ENCODE measurements around the gene BRME1. TPM values are rescaled to one million over a fixed set of nuclear protein-coding genes. Genes with fewer than 3 reads are reported as not detected.
A peak's percentile ranks its signal among the peaks of the same experiment; 100 is the strongest.

BRME1 gene
- total RNA-seq, 4 donors from 2014 or later: 0.19 to 1.0 (median 0.56) TPM

GRCh38 chr19:13861714-13862531, 44.0 kb downstream of the BRME1 start:
- in situ Hi-C loops (cut with MboI; ENCODE audit: low sequenced_read_pairs in 4 of 4) (loop anchor here (5.0 to 25.0 kb wide), 6 partner anchors 75 to 575 kb away; partner anchors contain the start of gene C19orf53 (in 1 of the 4)), intact Hi-C loops (cut with DNase I; ENCODE audit: low total_unique reads) (loop anchor here (1.0 to 2.0 kb wide), 2 partner anchors 77 to 131 kb away; no protein-coding TSS in a partner anchor)
- no peaks in the 10 kb centered on the region for H3K36me3 ChIP-seq
- H3K27me3 ChIP-seq: peaks cover 5 to 9% (median 9%) of the 10 kb centered on the region in 3 donors
- peak overlapping the region; percentile 47 to 69 (median 62) for H3K4me3 ChIP-seq
- DNase-seq: peak; percentile 87 to 91
- TF ChIP-seq CTCF (IDR thresholded peaks at IDR 0.05 in 4 of 5, conservative IDR thresholded peaks at IDR 0.05 in 1 of 5) (peak; percentile 97 to 99 (median 98)), POLR2A (IDR thresholded peaks at IDR 0.05) (peak; percentile 15 to 44)
- H3K4me1 ChIP-seq: peaks cover 7 to 18% of the 10 kb centered on the region in 2 donors
- peak; percentile 95 to 97 for ATAC-seq
- H3K9me3 ChIP-seq: no peaks in the 10 kb centered on the region
- H3K27ac ChIP-seq: peak overlapping the region; percentile 80 to 87 (median 86)

- Histone ChIP-seq H3K27ac (peak overlapping the region; percentile 80 to 87 (median 86)), H3K36me3 (no peaks in the 10 kb centered on the region), H3K27me3 (peaks cover 5 to 7% (median 6%) of the 10 kb centered on the region in 3 donors), H3K9me3 (no peaks in the 10 kb centered on the region), H3K4me1 (peaks cover 5 to 17% of the 10 kb centered on the region in 2 donors), H3K4me3 (peak overlapping the region; percentile 47 to 69 (median 62))
- ATAC-seq (peak; percentile 2 to 11), DNase-seq (no peak)
- TF ChIP-seq CTCF (IDR thresholded peaks at IDR 0.05 in 4 of 5, conservative IDR thresholded peaks at IDR 0.05 in 1 of 5) (no peak), POLR2A (IDR thresholded peaks at IDR 0.05) (no peak)
- in situ Hi-C loops (cut with MboI; ENCODE audit: low sequenced_read_pairs in 4 of 4): loop anchor here (5.0 to 25.0 kb wide), 6 partner anchors 74 to 574 kb away; partner anchors contain the start of gene C19orf53 (in 1 of the 4)
- intact Hi-C loops (cut with DNase I; ENCODE audit: low total_unique reads): no loop called here
Observed at GRCh38 chr19:13861392-13861713, 44.6 kb downstream of the BRME1 start.

GRCh38 chr19:13860679-13861391, 45.1 kb downstream of the BRME1 start:
- TF ChIP-seq POLR2A (IDR thresholded peaks at IDR 0.05): no peak
- TF ChIP-seq CTCF (IDR thresholded peaks at IDR 0.05 in 4 of 5, conservative IDR thresholded peaks at IDR 0.05 in 1 of 5): no peak
- peak overlapping the region; percentile 47 to 69 (median 62) for H3K4me3 ChIP-seq
- intact Hi-C loops (cut with DNase I; ENCODE audit: low total_unique reads): no loop called here
- H3K36me3 ChIP-seq: no peaks in the 10 kb centered on the region
- in situ Hi-C loops (cut with MboI; ENCODE audit: low sequenced_read_pairs in 4 of 4): loop anchor here (5.0 to 25.0 kb wide), 6 partner anchors 74 to 574 kb away; partner anchors contain the start of gene C19orf53 (in 1 of the 4)
- H3K27ac ChIP-seq: peak overlapping the region; percentile 80 to 87 (median 86)
- no peaks in the 10 kb centered on the region for H3K9me3 ChIP-seq
- no peak for ATAC-seq
- peaks cover under 1 to 12% of the 10 kb centered on the region in 2 donors for H3K4me1 ChIP-seq
- DNase-seq: no peak
- H3K27me3 ChIP-seq: peaks cover under 1 to 1% (median under 1%) of the 10 kb centered on the region in 3 donors

- H3K4me1 ChIP-seq: peaks cover 0 to 12% of the 10 kb centered on the region in 2 donors
- no peak for ATAC-seq
- TF ChIP-seq POLR2A (IDR thresholded peaks at IDR 0.05): no peak
- no peak for TF ChIP-seq CTCF (IDR thresholded peaks at IDR 0.05 in 4 of 5, conservative IDR thresholded peaks at IDR 0.05 in 1 of 5)
- intact Hi-C loops (cut with DNase I; ENCODE audit: low total_unique reads) (no loop called here), in situ Hi-C loops (cut with MboI; ENCODE audit: low sequenced_read_pairs in 4 of 4) (loop anchor here in 3 of 4 donors (5.0 to 25.0 kb wide), 4 partner anchors 67 to 572 kb away; no protein-coding TSS in a partner anchor)
- H3K36me3 ChIP-seq: no peaks in the 10 kb centered on the region
- DNase-seq: no peak
- H3K27ac ChIP-seq: no peak overlapping the region
- no peaks in the 10 kb centered on the region for H3K27me3 ChIP-seq
- H3K9me3 ChIP-seq: no peaks in the 10 kb centered on the region
- H3K4me3 ChIP-seq: no peak overlapping the region
Observed at GRCh38 chr19:13859361-13859880, 46.5 kb downstream of the BRME1 start.
